D341Med (cell line): ENCODE measurements around the gene B3GALT6.
"Not testable (repeated sequence)": the region's sequence is repeated elsewhere in the genome, so short reads cannot be mapped to it uniquely, and the experiment has no call there.

Experiments
- DNase-seq: peaks from one replicate; pipeline ENCODE4 v3.0.0; 2012; ENCODE audit warnings: low spot score

B3GALT6 gene

DNA sequence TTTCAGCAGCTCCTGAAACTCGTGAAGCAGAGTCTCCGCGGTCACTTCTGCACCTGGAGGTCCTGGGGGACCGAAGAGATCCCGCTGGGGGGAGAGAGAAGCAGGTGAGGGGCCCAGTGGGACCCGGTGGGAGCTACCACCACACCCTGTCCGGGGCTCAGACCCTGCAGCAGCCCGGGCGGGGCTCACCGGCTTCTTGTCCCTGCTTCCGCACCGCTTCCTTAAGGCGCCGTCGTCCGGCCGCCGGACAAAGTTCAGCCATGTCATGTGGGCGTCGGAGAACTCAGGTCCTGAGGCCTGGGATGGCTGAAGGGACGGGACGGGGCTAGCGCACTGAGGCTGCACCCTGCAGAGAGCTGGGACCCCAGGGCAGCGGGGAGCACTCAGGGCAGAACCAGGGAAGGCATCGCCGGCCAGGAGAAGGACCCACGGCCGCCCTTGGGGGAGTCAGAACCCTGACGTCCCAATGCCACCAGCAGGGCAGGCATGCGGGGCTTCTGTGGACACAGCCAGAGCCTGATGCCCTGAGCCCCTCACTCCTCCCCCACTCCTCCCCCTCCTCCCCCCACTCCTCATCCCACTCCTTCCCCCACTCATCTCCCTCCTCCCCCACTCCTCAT, 12.3 kb downstream of the B3GALT6 start:
- DNase-seq, result no peak

DNA sequence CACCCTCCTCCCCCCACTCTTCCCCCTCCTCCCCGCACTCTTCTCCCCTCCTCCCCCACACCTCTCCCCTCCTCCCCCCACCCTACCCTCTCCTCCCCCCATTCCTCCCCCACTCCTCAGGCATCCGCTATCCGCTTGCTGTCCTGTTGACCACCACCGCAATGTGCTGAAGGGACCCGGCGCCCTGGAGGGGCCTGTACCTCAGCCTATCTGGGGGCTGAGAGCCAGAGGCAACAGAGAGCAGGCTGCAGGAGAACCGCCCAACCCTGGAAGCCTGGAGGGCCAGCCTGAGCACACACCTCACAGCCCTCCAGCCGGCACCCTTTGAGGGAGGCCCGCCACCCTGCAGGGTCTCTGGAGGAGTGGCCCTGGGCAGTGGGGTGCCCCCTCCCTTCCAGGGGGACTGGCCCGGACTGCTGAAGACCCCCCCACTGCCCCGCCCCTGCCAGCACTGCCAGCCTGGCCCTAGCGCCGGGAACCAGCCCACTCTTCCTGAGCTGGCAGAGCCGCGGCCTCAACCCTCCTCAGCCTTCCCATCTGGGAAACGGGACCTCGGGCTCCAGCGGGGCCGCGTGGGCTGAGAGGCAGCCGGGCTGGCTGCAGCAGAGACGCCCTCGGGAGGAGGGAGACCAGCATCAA, 13.3 kb downstream of the B3GALT6 start:
- no peak for DNase-seq

- DNase-seq, result no peak
These were observed 14.0 kb downstream of the B3GALT6 start for GRCh38 chr1:1245817-1246576.

- DNase-seq, result no peak
These were observed 14.7 kb downstream of the B3GALT6 start, which contains the start of gene C1QTNF12 for GRCh38 chr1:1246577-1247340. TSS of gene C1QTNF12 (minus strand) at chr1:1246722. CDS start at chr1:1246690, 32 bp downstream.

DNA sequence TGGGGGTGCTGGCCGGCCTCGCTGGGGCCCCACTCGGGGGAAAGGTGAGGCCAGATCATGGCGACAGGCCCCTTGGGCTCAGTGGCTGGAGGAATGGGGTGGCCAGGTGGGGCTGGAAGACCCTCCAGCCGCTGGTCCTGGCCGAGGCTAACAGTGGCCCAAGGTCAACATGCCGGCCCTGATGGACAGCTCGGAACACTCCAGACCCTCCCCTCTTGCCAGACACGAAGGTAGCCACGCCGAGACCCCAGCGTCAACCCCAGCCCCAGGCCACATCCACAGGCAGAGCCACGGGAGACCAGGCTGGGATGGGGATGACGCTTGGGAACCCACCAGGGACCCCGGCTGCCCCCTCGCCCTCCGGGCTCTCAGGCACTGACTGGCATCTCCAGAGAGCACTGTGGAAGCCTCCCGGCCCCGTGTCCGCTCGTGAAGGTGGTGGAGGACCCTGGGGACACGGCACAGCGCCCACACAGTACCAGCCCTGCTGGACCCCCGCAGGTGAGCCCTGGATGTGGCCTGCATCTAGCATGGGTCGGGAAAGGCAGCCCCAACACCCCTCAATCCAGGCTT, 15.4 kb downstream of the B3GALT6 start:
- DNase-seq, result no peak

DNA sequence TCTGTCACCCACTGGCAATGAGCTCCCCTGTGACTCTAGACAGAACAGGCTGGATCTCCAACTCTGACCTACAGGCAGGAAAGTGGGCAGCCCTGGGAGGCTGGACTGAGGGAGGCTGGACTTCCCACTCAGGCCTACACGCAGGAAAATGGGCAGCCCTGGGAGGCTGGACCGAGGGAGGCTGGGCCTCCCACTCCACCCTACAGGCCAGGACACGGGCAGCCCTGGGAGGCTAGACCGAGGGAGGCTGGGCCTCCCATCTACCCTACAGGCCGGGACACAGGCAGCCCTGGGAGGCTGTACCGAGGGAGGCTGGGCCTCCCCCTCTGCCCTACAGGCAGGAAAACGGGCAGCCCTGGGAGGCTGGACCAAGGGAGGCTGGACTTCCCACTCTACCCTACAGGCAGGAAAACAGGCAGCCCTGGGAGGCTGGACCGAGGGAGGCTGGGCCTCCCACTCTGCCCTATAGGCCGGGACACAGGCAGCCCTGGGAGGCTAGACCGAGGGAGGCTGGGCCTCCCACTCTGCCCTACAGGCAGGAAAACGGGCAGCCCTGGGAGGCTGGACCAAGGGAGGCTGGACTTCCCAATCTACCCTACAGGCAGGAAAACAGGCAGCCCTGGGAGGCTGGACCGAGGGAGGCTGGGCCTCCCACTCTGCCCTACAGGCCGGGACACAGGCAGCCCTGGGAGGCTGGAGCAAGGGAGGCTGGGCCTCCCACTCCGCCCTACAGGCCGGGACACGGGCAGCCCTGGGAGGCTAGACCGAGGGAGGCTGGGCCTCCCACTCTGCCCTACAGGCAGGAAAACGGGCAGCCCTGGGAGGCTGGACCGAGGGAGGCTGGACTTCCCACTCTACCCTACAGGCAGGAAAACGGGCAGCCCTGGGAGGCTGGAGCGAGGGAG, 16.2 kb downstream of the B3GALT6 start:
- not testable (repeated sequence) for DNase-seq

- no peak for DNase-seq
These were observed 18.8 kb downstream of the B3GALT6 start for GRCh38 chr1:1250786-1251284.

- no peak for DNase-seq
These were observed 21.3 kb downstream of the B3GALT6 start for GRCh38 chr1:1253314-1253713.

DNA sequence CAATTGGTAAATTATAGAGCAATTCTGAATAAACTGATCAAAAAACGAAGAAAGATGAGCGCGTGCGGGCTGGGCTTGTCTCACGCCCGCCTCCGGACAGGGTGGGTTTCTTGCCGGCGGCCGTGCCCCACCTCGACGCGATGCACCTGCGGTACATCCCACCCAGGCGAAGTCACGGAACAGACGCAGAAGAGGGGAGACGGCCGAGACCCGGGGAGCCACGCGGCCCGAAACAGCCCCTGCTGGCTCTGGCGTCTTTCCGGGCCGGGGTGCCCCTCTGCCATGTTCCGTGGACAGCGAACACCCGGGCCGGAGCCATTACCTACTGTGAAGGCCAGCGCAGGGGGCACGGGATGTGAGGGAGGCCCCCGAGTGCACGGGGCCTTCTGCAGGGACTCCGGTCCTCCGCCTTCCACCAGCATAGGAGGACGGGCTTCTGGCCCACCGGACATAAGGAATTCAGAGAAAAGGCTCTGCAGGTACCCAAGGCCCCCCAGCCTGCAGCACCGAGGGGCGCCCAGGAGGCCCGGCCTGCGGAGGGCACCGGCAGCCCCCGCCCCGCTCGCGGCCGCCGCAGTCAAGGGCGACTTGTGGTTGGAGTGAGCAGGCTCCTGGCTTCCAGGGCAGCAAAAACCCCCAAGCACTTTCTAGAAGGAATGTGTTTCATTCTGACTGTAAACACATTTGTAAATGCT, 22.1 kb downstream of the B3GALT6 start:
- DNase-seq, result no peak

GRCh38 chr1:1254667-1254998, 22.6 kb downstream of the B3GALT6 start:
- no peak for DNase-seq

GRCh38 chr1:1255078-1255477, 23.0 kb downstream of the B3GALT6 start:
- DNase-seq, result no peak

DNA sequence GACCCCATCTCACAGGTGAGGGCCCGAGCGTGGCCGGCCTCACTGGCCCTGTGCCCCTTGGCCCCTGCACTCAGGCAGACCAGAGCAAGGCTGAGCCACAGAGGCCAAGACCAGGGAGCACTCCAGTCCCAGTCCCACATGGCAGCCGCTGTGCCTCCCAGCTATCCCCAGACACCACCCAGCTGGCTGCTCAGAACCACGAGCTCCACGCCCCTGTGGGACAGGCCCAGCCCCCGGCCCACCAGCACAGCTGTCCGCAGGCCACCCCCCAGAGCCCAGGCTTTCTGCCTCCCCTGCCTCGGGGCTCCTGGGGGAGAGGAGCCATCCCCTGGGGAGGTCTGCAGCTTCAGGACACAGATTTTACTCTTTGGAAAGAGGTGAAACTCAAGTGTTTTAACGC, 23.6 kb downstream of the B3GALT6 start:
- DNase-seq, result no peak

DNA sequence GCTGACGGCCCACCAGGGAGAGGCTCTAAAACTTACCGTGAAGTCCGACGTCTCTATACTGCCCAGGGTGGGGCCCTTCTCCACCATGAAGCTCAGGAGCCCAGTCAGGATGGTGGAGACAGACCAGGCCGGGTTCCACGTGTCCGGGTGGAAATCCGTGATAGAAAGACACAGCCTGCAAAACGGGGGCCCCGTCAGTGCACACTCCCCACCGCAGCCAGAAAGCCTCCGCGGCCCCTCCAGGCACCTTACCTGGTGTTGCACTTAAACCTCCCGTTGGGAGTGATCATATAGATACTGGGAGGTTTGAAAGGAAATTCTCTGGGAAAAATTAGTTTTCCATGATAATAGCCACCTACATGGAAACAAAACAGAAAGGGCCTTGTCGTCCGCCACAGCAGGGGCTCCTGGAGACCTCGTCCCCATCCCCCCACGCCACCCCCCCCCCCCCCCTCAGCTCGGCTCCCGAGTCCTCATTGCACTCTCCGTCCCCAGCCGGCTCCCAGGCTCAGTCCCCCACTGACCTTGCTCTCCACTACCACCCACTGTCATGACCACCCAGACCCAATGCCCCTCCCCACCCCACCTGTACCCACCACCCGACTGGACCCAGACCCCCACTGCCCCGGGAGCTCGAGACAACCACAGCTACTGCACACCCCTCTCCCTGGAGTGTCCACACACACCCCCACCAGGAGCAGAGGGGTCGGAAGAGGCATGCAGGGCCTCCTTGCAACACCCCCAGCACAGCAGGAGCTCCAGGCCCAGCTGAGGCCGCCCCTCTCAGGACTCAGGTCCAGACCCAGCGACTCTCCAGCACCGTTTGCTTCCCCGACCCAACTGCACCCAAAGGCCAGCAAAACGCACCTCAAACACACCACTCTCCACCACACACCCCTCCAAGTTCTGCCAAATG, 25.2 kb downstream of the B3GALT6 start:
- no peak for DNase-seq

GRCh38 chr1:1259119-1259488, 27.1 kb downstream of the B3GALT6 start:
- no peak for DNase-seq

DNA sequence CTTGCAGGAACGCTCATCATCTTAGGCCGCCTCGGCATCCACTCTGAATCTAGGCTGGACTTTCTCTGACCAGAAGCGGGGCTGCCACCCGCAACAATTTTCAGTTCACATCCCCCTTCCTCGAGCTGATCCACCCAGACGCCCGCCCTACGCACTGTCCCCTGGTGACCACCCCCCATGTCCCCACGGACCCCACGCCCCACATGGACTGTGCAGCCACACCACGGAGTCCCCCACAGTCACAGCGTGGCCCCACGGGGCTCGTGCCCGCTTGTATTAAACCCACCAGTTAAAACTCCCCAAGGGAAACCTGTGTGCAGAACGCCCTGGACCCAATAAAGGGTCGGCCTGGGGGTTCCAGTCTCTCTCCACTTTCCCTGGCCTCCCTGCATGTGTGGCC, 27.5 kb downstream of the B3GALT6 start:
- no peak for DNase-seq

DNA sequence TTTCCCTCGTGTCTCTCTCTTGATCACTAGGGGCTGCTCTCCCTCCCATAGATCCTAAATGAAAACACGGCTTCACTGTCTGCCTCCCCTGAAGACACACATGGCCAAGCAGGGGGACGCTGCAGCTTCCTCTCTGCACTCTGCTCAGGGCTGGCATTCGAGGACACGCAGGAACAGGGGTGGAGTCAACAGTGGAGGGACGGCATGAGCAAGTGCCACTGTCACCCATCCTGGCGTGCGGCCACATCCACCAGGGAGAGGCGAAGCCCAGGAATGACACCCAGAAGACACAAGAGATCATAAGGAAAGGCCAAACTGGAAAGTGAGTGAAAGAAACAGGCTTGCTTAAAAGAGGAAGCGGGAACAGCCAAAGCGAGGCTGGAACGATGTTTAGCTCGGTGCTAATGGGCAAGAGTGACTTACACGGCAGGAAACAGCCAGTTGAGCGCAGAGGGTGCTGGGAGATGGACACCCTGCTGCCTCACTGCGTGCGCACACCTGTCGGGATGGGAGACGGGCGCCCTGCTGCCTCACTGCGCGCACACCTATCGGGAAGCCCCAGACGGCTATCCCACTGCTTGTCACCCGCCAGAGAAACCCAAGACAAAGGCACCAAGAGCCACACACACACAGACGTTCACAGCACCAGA, 28.0 kb downstream of the B3GALT6 start:
- no peak for DNase-seq

DNA sequence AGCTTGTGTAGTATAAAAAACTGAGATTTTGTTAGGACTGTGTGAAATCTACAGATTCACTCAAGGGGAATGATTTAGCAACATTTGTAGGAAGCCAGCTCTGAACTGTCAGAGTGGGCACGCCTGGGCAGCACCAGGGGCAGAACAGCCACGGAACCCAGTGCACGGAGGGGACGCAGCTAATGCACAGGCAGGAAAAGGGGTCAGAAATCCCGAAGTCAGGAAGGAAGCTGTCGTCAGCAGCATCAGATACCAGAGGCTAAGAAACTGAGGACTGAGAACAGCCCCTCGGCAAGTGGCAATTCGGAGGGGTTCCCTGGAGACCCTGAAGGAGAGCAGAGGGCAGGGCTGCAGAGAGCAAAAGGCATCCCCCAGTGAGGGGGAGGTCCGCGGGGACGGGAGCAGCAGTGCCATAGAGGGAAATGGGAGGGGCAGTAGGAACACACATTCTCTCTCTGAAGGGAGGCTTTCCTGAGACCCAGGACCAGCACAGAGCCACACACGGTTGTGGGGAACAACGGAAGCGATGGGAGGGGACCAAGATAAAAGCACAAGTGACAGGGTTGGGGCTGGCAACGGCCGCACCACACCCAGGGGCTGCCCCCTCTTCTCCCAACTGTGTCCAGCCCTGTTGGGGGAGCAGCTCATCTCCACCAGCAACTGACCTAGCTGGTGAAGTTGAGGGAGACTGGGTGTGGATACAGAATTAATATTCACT, 29.0 kb downstream of the B3GALT6 start:
- no peak for DNase-seq

DNA sequence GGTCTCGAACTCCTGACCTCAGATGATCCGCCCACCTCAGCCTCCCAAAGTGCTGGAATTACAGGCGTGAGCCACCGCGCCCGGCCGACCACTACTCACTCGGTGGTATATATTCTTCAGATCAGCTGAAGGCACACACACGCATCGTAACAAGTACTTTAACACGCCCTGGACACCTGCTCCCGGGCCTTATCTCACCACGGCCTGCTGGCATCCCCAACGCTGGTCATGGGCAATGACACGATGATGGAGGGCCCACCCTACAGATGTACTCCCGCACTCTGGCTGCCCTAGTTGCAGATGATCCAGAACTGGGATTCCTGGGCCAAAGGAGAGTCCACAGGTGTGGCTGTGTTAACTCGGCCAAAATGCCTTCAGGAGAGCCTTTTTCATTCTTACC, 30.0 kb downstream of the B3GALT6 start:
- DNase-seq, result no peak
